CD4-positive, alpha-beta T cell (primary cell): ENCODE measurements around the gene DGAT2L6. TPM values are rescaled to one million over a fixed set of nuclear protein-coding genes. Genes with fewer than 3 reads are reported as not detected.

Experiments used
- ATAC-seq: fragments of 200-7000 bp; cut with Tn5 transposase; one replicate; pipeline ENCODE4 v1.10.0; 2022; ENCODE audit warnings: mild to moderate bottlenecking; ENCODE audit not compliant: poor library complexity
- CTCF ChIA-PET: fragments of 350-600 bp; sonication (Branson Sonifier 250); formaldehyde crosslinking; loops from one replicate; lab custom pipeline; 2021; ENCODE audit warnings: antibody characterized with exemption, inconsistent platforms; lab: Charles Lee
- POLR2A ChIA-PET: fragments of 350-600 bp; sonication (Branson Sonifier 250); formaldehyde crosslinking; loops from one replicate; lab custom pipeline; 2021; ENCODE audit warnings: antibody characterized with exemption, inconsistent platforms; lab: Charles Lee
- DNase-seq, 14 experiments: peaks; one replicate each; pipeline ENCODE4 v3.0.0-alpha.2; 2013 to 2020; ENCODE audit warnings: mixed read lengths in 2 of 14
- H3K27ac ChIP-seq, 2 donors: one replicate each; pipeline versions ENCODE4 v1.5.1 to v1.7.0; 2013; ENCODE audit warnings: low read length in 2 of 2, low read depth in 1 of 2, mild to moderate bottlenecking in 1 of 2
- H3K27me3 ChIP-seq, 2 experiments: 1 replicate in 1 of 2; 2 replicates in 1 of 2; pipeline versions ENCODE4 v1.6.1 to v1.7.0; 2013; ENCODE audit warnings: low read length in 2 of 2, control low read depth in 1 of 2, mild to moderate bottlenecking in 1 of 2, moderate library complexity in 1 of 2; ENCODE audit not compliant: insufficient read depth in 2 of 2, control insufficient read depth in 1 of 2
- H3K36me3 ChIP-seq: one replicate; pipeline ENCODE4 v1.6.1; 2013; ENCODE audit warnings: low read length, control low read depth; ENCODE audit not compliant: insufficient read depth
- H3K4me1 ChIP-seq: one replicate; pipeline ENCODE4 v1.6.1; 2013; ENCODE audit warnings: low read length, control low read depth; ENCODE audit not compliant: insufficient read depth
- H3K4me3 ChIP-seq: one replicate; pipeline ENCODE4 v1.5.1; 2013; ENCODE audit warnings: mild to moderate bottlenecking, low read length, moderate library complexity
- H3K9me3 ChIP-seq, 2 experiments: 1 replicate in 1 of 2; 2 replicates in 1 of 2; pipeline versions ENCODE4 v1.6.1 to v1.7.0; 2013; ENCODE audit warnings: low read length in 2 of 2, mild to moderate bottlenecking in 2 of 2, control low read depth in 1 of 2, moderate library complexity in 1 of 2; ENCODE audit not compliant: control insufficient read depth in 1 of 2, insufficient read depth in 1 of 2
- H3K27ac Mint-ChIP-seq: one replicate; pipeline ENCODE4 v1.8.0; 2020; ENCODE audit warnings: mixed read lengths
- H3K27me3 Mint-ChIP-seq: one replicate; pipeline ENCODE4 v1.8.0; 2021; ENCODE audit warnings: mixed read lengths
- H3K36me3 Mint-ChIP-seq: one replicate; pipeline ENCODE4 v1.8.0; 2021; ENCODE audit warnings: low read depth, mixed read lengths
- H3K4me1 Mint-ChIP-seq: one replicate; pipeline ENCODE4 v1.8.0; 2021; ENCODE audit warnings: low read depth, mixed read lengths
- H3K4me3 Mint-ChIP-seq: one replicate; pipeline ENCODE4 v1.8.0; 2020; ENCODE audit warnings: mild to moderate bottlenecking, mixed read lengths
- H3K9me3 Mint-ChIP-seq: one replicate; pipeline ENCODE4 v1.8.0; 2020; ENCODE audit warnings: mixed read lengths
- CTCF ChIP-seq: fragments of 200-600 bp; IDR thresholded peaks from one replicate; pipeline ENCODE4 v1.8.0; 2022; ENCODE audit warnings: antibody characterized with exemption, mild to moderate bottlenecking
- intact Hi-C, 2 experiments: fragments of 100-400 bp; cut with DNase I in 1 of 2; cut with micrococcal nuclease in 1 of 2; formaldehyde crosslinking; loops; one replicate each; pipeline versions ENCODE4 v1.15.1 to v1.9.0; 2023 to 2025; cut with DNase I, micrococcal nuclease
- total RNA-seq, 174 experiments: library from RNA in 2 of 174; stranded (reverse) in 2 of 174; gene quantifications; one replicate each; pipeline ENCODE4 v1.2.3 and lab custom pipeline; 2021 to 2026

The DGAT2L6 gene
- total RNA-seq, 2 experiments from 2014 or later = not detected

GRCh38 chrX:70231666-70232065 lies 54.4 kb downstream of the DGAT2L6 start:
- no peaks in the 10 kb centered on the region for H3K4me1 Mint-ChIP-seq
- ChIA-PET POLR2A (no interaction called here), CTCF (no interaction called here)
- no peaks in the 10 kb centered on the region for H3K36me3 ChIP-seq
- no peaks in the 10 kb centered on the region for H3K27me3 ChIP-seq
- intact Hi-C loops = no loop called here
- H3K27me3 Mint-ChIP-seq = no peaks in the 10 kb centered on the region
- H3K9me3 Mint-ChIP-seq = no peaks in the 10 kb centered on the region
- H3K4me1 ChIP-seq = no peaks in the 10 kb centered on the region
- no peak overlapping the region for H3K27ac Mint-ChIP-seq
- no peaks in the 10 kb centered on the region for H3K36me3 Mint-ChIP-seq
- H3K4me3 ChIP-seq = no peak overlapping the region
- H3K27ac ChIP-seq = no peak overlapping the region
- DNase-seq (no peak), ATAC-seq (no peak)
- no peak for TF ChIP-seq CTCF
- H3K4me3 Mint-ChIP-seq = no peak overlapping the region
- H3K9me3 ChIP-seq = no peaks in the 10 kb centered on the region

GRCh38 chrX:70234355-70234754 lies 57.1 kb downstream of the DGAT2L6 start, which contains the start of gene AWAT1:
AWAT1 (plus strand) TSS chrX:70234655; CDS start chrX:70234696, 41 bp downstream.
- intact Hi-C loops = no loop called here
- Mint-ChIP-seq H3K36me3 (no peaks in the 10 kb centered on the region), H3K4me1 (no peaks in the 10 kb centered on the region), H3K9me3 (no peaks in the 10 kb centered on the region), H3K27me3 (no peaks in the 10 kb centered on the region), H3K4me3 (no peak within 1 kb of the TSS), H3K27ac (no peak within 1 kb of the TSS)
- CTCF ChIA-PET = no interaction called here
- no peaks in the 10 kb centered on the region for H3K9me3 ChIP-seq
- no peaks in the 10 kb centered on the region for H3K4me1 ChIP-seq
- no peak within 1 kb of the TSS for H3K4me3 ChIP-seq
- no peak for DNase-seq
- H3K27ac ChIP-seq = no peak within 1 kb of the TSS
- TF ChIP-seq CTCF = no peak
- POLR2A ChIA-PET = no interaction called here
- H3K27me3 ChIP-seq = no peaks in the 10 kb centered on the region
- no peak for ATAC-seq
- H3K36me3 ChIP-seq = no peaks in the 10 kb centered on the region

GRCh38 chrX:70240751-70241150 lies 63.5 kb downstream of the DGAT2L6 start:
- H3K4me3 ChIP-seq = no peak overlapping the region
- Mint-ChIP-seq H3K27ac (no peak overlapping the region), H3K27me3 (no peaks in the 10 kb centered on the region), H3K9me3 (no peaks in the 10 kb centered on the region), H3K4me3 (no peak overlapping the region), H3K4me1 (no peaks in the 10 kb centered on the region), H3K36me3 (no peaks in the 10 kb centered on the region)
- no peaks in the 10 kb centered on the region for H3K27me3 ChIP-seq
- ATAC-seq (no peak), DNase-seq (no peak)
- H3K36me3 ChIP-seq = no peaks in the 10 kb centered on the region
- ChIA-PET CTCF (no interaction called here), POLR2A (no interaction called here)
- H3K4me1 ChIP-seq = no peaks in the 10 kb centered on the region
- no peaks in the 10 kb centered on the region for H3K9me3 ChIP-seq
- no peak for TF ChIP-seq CTCF
- intact Hi-C loops = no loop called here
- H3K27ac ChIP-seq = no peak overlapping the region
